Loucy (cell line): ENCODE measurements around the gene SPAM1.

Experiments
- H2AFZ ChIP-seq: fragments of 200-600 bp; sonication (generic); 2 replicates; pipeline ENCODE4 v1.6.0; 2016; ENCODE audit warnings: antibody characterized with exemption, mild to moderate bottlenecking, low read length, moderate library complexity
- H3F3A ChIP-seq: fragments of 200-600 bp; 2 replicates; pipeline ENCODE4 v1.6.0; 2016; ENCODE audit warnings: antibody characterized with exemption, low read depth, mild to moderate bottlenecking
- H3K27me3 ChIP-seq: fragments of 200-600 bp; sonication (generic); 2 replicates; pipeline ENCODE4 v1.6.1; 2014; ENCODE audit warnings: low read length, mild to moderate bottlenecking; ENCODE audit not compliant: insufficient read depth, poor library complexity, severe bottlenecking
- H3K36me3 ChIP-seq: fragments of 200-600 bp; sonication (generic); 2 replicates; pipeline ENCODE4 v1.6.1; 2016; ENCODE audit warnings: low read length; ENCODE audit not compliant: insufficient read depth
- H3K4me1 ChIP-seq: fragments of 200-600 bp; sonication (generic); 2 replicates; pipeline ENCODE4 v1.5.1; 2014; ENCODE audit warnings: low read length, mild to moderate bottlenecking; ENCODE audit not compliant: insufficient read depth, poor library complexity, severe bottlenecking
- H3K4me2 ChIP-seq: fragments of 200-600 bp; sonication (generic); 2 replicates; pipeline ENCODE4 v1.6.0; 2014; ENCODE audit warnings: antibody characterized with exemption, low read length, low read depth, mild to moderate bottlenecking; ENCODE audit not compliant: poor library complexity, severe bottlenecking
- H3K4me3 ChIP-seq: fragments of 200-600 bp; sonication (generic); 2 replicates; pipeline ENCODE4 v1.5.1; 2014; ENCODE audit warnings: low read length, mild to moderate bottlenecking, mixed read lengths; ENCODE audit not compliant: poor library complexity, severe bottlenecking
- H3K79me2 ChIP-seq: fragments of 200-600 bp; sonication (generic); 2 replicates; pipeline ENCODE4 v1.6.1; 2014; ENCODE audit warnings: low read length; ENCODE audit not compliant: insufficient read depth
- H3K9ac ChIP-seq: fragments of 200-600 bp; sonication (generic); 2 replicates; pipeline ENCODE4 v1.6.0; 2014; ENCODE audit warnings: mild to moderate bottlenecking, low read depth, low read length, moderate library complexity; ENCODE audit not compliant: poor library complexity, severe bottlenecking
- H3K9me2 ChIP-seq: fragments of 200-600 bp; sonication (generic); replicated peaks from 2 replicates; pipeline ENCODE4 v1.6.1; 2016; ENCODE audit warnings: low read depth, low read length, mixed read lengths
- H3K9me3 ChIP-seq: fragments of 200-600 bp; sonication (generic); 2 replicates; pipeline ENCODE4 v1.6.1; 2014; ENCODE audit warnings: mild to moderate bottlenecking, antibody characterized with exemption, low read length, low read depth; ENCODE audit not compliant: insufficient read depth
- H4K20me1 ChIP-seq: fragments of 200-600 bp; sonication (generic); 2 replicates; pipeline ENCODE4 v1.6.0; 2014; ENCODE audit warnings: antibody characterized with exemption, low read length, mild to moderate bottlenecking; ENCODE audit not compliant: insufficient read depth, poor library complexity, severe bottlenecking
- CTCF ChIP-seq: fragments of 200-600 bp; sonication (generic); conservative IDR thresholded peaks from 2 replicates; pipeline ENCODE4 v1.5.1; 2014; ENCODE audit warnings: mild to moderate bottlenecking, antibody characterized with exemption, low read length
- EZH2phosphoT487 ChIP-seq: fragments of 200-600 bp; IDR thresholded peaks from 2 replicates; pipeline ENCODE4 v1.6.1; 2018; ENCODE audit warnings: antibody characterized with exemption, mild to moderate bottlenecking, moderate library complexity, borderline replicate concordance

Gene SPAM1

GRCh38 chr7:123977081-123977480 lies 52.0 kb downstream of the SPAM1 start:
- Histone ChIP-seq H3K79me2 (no peaks in the 10 kb centered on the region), H3K9ac (no peak overlapping the region), H3K4me2 (no peak overlapping the region), H4K20me1 (no peaks in the 10 kb centered on the region), H3K27me3 (no peaks in the 10 kb centered on the region), H3K4me3 (no peak overlapping the region), H3K4me1 (no peaks in the 10 kb centered on the region), H3K9me3 (no peaks in the 10 kb centered on the region), H3K36me3 (no peaks in the 10 kb centered on the region), H3F3A (no peaks in the 10 kb centered on the region), H2AFZ (no peak overlapping the region), H3K9me2 (no peaks in the 10 kb centered on the region)
- TF ChIP-seq CTCF (no peak), EZH2phosphoT487 (no peak)

DNA sequence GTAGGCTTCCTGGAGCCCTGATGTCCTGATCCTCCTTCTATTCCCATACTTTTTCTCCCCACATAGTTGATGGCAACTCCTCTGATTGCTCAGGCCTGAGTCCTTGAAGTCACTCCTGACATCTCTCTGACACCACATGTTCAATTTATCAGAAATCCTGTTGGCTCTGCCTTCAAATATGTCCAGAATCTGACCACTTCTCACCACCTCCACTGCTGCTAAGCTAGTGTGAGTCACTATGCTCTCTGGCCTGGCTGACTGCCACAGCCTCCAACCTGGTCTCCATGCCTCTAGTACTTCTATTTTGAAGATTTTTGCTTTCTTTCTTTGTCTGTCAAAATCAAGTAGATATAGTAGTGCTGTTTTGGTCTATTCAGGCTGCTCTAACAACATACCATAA lies 54.8 kb downstream of the SPAM1 start:
- no peak overlapping the region for H3K4me2 ChIP-seq
- TF ChIP-seq CTCF (no peak), EZH2phosphoT487 (no peak)
- no peaks in the 10 kb centered on the region for H3F3A ChIP-seq
- no peak overlapping the region for H3K9ac ChIP-seq
- no peaks in the 10 kb centered on the region for H3K27me3 ChIP-seq
- no peaks in the 10 kb centered on the region for H3K4me1 ChIP-seq
- no peaks in the 10 kb centered on the region for H3K9me2 ChIP-seq
- no peaks in the 10 kb centered on the region for H3K9me3 ChIP-seq
- H2AFZ ChIP-seq: no peak overlapping the region
- no peaks in the 10 kb centered on the region for H3K36me3 ChIP-seq
- no peak overlapping the region for H3K4me3 ChIP-seq
- H3K79me2 ChIP-seq: no peaks in the 10 kb centered on the region
- H4K20me1 ChIP-seq: no peaks in the 10 kb centered on the region

- TF ChIP-seq CTCF: no peak
- no peaks in the 10 kb centered on the region for H3F3A ChIP-seq
- H3K9me3 ChIP-seq: no peaks in the 10 kb centered on the region
- no peaks in the 10 kb centered on the region for H3K9me2 ChIP-seq
- H3K27me3 ChIP-seq: no peaks in the 10 kb centered on the region
- H3K4me2 ChIP-seq: no peak overlapping the region
- H3K4me1 ChIP-seq: no peaks in the 10 kb centered on the region
- H3K79me2 ChIP-seq: no peaks in the 10 kb centered on the region
- H3K9ac ChIP-seq: no peak overlapping the region
- no peaks in the 10 kb centered on the region for H4K20me1 ChIP-seq
- H3K36me3 ChIP-seq: no peaks in the 10 kb centered on the region
- H2AFZ ChIP-seq: no peak overlapping the region
- H3K4me3 ChIP-seq: no peak overlapping the region
These were observed 62.4 kb downstream of the SPAM1 start for GRCh38 chr7:123987445-123987844.
